Stimulated activated CD8-positive, alpha-beta memory T cell treated with anti-CD3 and anti-CD28 coated beads, Interleukin-4, amount 100 ng/mL, for 4 hours (primary cell): ENCODE results near the gene CTSD.

Source experiments
- DNase-seq, 2 donors: peaks; one replicate each; pipeline ENCODE4 v3.0.0-alpha.2; 2020; ENCODE audit warnings: low read depth in 2 of 2, low spot score in 1 of 2

CTSD gene

DNA sequence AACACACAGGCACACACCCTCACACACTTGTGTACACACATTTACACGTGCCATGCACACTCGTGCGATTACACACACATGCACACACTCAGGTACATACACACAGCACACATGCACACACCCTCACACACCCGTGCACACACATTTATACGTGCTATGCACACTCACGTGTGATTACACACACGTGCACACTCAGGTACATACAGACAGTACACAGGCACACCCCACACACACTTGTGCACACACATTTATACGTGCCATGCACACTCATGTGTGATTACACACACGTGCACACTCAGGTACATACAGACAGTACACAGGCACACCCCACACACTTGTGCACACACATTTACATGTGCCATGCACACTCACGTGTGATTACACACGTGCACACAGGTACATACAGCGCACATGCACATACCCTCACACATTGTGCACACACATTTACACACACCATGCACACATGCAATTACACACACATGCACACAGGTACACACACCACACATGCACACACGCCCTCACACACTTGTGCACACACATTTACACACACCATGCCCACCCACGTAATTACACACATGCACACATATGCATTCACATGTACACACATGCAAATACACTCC is 17.9 kb downstream of the CTSD start:
- no peak for DNase-seq

DNA sequence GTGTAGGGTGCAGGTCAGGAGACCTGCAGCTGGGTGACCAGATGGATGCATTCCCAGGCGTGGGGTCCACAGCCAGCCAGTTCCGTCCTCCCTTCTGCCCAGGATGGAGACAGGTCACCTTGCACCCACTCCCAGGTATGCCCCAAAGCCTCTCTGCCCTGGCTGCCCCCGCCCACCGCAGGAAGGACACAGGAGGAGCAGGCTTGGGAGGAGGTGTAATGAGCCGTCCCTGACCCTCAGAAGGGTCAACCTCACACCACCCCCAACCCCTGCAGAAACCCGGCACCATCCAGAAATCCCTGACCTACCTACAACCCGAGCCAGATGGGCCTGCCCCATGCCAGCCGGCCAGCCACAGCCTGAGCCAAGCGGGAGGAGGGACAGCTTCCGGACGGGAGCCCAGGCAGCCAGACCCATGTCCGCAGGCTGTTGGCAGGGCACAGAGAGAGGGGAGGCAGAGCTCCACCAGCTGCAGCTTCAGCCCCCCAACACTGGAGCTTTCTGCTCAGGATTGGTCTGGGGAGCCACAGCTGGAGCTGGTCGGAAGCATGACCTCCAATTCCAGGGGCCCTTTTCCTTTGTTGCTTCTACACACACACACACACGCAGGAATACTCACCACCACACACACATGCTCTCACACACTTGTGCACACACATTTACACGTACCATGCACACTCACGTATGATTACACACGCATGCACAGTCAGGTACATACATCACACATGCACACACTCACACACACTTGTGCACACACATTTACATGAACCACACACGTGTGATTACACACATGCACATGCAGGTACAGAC is 18.6 kb downstream of the CTSD start:
- DNase-seq: no peak

DNA sequence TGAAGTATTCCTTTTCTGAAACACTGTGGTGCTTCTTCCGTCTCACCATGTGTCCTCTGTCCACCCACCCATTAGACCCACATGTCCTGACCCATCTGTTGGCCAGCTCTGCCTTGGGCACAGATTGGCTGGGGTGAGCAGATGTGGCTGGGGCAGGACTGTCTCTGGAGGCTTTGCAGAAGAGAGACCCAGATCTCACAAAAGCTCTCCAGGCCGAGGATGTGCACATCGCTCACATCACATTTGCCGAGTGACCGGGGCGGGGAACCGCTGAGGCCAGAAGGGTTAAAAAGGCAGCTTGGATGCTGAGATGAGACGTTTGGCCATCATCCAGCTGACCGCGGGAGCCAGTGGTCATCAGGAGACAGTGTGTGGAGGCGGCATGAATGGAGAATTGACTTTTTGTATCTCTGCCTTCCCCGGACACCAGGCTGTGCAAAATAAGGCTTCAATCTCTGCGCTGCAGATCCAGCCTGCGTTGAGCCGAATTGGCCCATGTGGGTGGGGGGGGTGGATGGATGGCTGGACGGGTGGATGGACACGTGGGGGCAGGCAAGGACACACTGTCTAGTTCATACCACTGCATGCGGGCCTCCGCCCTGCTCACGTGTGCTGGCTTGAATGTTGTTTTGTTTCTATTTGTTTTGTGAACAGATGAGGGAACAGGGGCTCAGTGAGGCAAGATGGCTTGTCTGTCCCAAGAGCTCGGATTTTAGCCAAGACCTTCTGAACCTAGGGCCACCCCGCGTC is 19.4 kb downstream of the CTSD start:
- no peak for DNase-seq

DNA sequence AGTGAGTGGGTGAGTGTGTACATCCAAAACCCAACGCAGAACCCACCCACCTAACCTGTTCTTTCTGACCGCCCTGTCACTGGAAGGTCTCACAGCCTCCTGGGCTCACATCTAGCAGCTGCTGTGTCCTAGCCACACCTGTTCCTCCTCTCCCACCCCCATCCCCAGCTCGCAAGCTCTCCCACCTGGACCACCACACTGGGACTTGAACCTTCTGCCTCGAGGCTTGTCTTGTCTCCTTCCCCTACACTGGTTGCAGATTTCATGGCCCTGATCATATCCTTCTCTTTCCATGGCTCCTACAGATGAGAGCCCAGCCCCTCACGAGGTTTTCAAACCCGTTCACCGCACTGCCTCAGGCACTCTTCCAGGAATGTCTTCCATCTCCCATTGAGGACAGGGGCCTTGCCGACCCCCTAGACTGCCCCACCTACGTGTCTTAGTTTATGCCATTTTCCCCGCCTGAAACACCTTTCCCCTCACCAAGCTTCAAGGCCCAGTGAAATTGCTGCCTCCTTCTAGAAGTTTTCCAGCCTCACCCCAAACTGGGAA is 20.1 kb downstream of the CTSD start:
- no peak for DNase-seq

DNA sequence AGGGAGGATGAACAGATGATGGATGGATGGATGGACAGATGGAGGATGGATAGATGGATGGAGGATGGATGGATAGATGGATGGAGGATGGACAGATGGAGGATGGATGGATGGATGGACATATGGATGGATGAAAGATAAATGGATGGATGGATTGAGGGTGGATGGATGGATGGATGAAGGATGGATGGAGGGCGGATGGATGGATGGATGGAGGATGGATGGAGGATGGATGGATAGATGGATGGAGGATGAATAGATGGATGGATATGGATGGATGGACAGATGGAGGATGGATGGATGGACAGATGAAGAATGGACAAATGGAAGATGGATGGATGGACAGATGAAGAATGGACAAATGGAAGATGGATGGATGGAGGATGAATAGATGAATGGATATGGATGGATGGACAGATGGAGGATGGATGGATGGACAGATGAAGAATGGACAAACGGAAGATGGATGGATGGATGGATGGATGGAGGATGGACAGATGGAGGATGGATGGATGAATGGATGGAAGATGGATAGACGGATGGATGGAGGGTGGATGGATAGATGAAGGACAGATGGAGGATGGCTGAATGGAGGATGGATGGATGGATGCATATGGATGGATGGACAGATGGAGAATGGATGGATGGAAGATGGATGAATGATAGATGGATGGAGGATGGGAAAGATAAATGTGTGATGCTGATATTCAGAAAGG is 20.7 kb downstream of the CTSD start:
- DNase-seq: no peak

DNA sequence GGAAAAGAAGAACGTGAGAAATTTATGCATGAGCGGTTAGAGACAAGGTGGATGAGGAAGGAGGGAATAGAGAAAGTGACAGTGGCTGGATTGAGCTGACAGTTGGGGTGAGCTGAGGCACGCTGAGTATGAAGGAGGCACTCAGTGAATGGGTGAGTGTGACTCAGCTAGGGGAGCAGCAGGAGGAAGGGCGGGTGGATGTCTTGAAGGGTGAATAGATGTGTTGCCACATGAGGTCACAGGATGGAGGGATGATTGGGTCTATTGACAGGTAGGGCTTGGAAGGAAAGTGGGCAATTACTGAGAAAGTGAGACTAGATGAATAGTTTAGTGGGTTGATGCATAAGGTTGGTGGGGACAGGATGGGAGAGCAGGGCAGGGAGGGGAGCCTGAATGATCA is 21.4 kb downstream of the CTSD start:
- no peak for DNase-seq

DNA sequence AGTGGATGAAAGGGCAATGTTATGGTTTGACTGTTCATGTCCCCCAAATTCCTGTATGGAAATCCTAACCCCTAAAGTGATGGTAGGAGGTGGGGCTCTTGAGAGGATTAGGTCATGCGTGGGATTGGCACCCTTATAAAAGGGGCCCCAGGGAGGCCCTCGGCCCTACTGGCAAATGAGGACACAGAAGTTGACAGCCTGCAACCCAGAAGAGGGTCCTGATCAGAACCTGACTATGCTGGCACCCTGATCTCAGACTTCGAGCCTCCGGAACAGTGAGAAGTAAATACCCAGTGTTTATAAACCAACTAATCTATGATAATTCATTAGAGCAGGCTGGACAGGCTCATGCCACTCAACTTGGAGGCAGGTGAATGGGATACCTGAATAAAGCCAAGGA is 22.0 kb downstream of the CTSD start:
- DNase-seq: no peak

DNA sequence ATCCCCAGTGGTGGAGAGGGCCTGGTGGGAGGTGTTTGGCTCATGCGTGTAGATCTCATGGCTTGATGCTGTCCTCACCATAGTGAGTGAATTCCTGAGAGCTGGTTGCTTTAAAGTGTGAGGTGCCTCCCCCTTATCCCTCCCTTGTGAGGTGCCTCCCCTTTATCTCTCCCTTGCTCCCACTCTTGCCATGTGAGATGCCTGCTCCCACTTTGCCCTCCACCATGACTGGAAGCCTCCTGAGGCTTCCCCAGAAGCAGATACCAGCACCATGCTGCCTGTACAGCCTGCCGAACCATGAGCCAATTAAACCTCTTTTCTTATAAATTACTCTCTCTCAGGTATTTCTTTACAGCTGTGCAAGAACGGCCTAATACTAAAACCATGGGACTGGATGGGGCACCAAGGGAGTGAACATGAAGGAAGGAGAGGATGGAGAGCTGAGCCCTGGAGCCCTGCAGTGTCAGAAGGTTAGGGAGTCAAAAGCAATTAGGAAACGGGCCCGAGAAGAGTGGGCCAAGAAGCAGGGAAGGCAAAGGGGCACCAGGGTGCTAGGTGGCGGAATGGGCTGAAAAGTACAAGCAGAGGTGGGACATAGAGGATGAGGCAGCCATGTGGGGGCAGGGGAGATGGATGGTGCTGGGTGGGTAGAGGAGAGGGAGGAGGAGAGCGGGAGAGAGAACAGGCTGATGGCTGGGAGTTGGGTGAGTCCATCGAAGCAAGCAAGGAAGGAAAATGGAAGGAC is 22.8 kb downstream of the CTSD start:
- no peak for DNase-seq

DNA sequence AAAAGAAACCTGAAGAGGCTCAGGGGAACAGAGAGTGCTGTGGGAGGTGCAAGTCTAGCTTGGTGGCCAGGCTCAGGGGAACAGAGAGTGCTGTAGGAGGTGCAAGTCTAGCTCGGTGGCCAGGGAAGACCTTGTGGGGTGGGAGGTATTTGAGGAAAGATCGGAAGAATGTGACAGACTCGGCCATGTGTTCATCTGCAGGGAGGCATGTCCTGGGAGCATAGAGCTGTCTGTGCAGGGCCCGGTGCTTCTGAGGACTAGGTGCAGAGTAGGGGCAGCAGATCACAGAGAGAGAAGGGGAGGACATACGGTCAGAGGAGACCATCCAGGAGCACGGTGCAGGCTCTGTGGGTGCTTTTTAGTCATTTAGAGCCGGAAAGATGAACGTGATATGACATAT is 24.2 kb downstream of the CTSD start:
- DNase-seq: no peak

DNA sequence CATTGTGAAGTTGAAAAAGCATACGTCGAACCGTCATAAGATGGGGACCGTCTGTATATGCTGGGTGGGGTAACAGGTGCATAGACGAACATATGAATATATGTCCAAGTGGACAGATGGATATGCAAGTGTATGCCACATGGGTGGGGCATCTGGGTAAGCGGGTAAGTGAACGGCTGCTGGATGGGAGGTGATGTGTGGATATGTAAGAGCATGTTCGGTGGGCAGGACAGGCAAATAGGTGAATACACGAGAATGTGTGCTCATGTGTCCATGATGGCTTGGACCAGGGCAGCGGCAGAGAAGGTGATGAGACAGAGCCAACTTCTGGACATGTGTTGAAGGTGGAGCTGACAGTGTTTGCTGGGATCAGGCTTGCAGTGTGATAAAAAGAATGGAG is 25.3 kb downstream of the CTSD start:
- DNase-seq: no peak

DNA sequence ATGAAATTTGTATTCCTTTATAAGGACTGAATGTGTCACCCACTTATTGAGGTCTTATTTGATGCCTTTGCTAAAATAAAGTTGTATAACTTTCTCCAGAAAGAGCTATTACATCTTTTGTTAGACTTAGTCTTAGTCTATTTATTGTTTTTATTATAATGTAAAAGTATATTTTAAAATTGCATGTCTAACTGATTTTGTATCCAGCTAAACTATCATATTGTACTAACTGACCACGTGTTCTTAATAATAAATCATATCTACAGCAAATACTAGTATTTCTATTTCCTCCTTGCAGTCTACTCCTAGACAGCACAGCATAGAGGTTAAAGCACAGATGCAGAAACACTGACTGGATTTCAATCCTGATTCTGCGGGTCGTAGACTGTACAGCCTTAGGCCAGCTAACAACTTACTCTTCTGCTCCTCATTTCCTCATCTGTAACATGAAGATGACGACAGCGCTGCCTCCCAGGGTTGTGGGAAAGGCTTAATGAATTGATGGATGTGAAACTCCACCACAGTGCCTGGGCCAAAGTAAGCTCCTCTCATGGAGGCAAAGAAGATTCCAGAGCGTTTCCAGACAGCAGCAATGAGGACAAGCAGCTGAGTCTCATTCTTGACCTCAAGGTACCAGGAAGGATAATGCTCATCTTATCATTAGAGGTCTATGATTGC is 26.5 kb downstream of the CTSD start:
- DNase-seq: no peak

DNA sequence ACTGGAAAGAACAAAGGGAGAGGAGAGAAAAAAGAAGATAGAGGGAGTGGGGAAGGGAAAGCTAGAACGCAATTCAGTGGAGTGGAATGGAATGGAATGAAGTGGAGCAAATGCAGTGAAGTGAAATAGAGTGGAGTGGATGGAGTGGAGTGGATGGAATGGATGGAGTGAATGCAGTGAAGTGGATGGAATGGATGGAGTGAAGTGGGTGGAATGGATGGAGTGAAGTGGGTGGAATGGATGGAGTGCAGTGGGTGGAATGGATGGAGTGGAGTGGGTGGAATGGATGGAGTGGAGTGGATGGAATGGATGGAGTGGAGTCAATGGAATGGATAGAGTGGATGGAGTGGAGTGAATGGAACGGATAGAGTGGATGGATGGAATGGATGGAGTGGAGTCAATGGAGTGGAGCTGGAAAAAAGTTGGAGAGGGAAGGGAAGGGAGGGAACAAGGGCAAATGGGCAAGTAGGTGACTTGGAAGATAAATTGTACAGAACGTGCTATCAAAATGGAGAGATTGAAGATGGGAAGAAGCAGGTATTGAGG is 27.2 kb downstream of the CTSD start:
- no peak for DNase-seq

DNA sequence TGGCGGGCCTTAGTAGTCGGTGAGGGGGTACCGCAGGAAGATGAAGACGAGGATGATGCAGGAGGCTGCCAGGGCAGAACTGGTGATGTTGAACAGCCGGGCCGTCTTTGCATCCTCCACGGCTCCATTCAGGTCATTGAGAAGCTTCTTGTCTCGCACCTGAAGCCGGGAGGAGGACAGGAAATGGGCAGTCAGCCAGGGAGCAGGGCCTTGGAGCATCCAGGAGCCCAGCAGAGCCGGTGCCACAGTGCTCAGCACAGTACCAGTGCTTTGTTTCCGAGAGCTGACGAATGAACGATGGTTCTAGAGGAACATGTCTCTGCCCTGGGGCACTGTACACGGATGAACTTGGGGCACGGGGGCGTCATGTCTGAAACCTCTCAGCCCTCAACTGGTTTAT is 28.5 kb downstream of the CTSD start:
- DNase-seq: no peak

DNA sequence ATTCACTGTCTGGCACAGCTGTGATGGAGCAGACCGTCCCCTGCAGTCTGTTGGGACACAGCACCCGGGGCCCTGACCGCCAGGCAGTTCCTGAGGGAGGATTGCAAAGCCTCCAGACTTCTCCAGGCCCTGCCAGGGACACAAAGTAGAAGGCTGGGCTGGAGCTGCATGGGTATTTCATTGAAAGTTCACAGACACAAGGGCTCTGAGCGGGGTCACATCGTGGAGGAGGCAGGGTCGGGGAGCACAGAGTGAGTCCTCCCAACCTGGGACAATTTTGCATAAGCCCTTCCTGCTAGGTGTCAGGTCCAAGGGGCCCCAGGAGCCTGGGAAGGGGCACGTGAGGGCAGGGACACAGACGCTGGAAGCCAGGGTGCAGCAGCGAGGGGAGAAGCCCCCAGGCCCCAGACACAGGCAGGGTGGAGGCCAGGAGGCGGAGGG is 29.1 kb downstream of the CTSD start:
- DNase-seq: no peak

DNA sequence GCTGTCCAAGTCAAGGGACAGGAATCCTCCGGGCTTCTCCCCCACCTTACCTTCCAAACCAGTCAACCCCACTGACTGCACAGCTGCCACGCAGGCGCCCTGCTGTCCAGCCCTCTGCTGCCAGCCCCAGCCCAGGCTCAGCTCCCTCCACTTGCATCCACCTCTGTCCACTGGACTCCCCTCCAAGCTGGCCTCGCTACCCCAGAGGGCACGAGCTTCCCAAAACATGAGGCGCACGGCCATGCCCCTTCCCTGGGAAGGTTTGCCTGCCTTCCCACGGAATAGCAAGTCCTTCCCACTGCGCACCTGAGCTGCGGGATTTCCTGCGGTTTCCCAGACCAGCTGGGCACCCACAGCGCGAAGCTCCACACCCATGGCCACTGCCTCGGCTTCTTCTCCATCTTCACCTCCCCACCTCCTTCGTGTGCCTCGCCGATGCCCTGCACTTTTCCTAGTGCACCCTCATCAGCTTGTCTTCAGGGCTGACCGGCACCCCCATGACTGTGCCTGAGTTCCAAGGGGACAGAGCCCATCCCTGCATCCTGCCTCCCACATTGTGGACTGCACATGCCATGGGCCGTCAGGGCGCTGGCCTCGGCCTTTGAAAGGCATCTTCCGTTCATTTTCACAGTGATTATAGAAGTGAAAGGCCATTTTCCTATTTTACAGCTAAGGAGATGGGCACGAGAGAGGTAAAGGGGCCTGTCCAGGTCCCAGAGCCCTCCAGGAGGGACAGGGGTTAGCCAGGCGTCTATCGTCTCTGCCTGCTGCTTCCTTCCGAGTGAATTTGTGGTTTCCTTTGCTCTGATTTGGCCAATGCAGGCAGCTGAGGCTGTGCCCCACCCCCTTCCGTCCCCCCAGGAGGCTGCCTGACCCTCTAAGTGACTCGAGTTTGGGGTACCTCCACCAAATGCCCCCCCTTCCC is 29.7 kb downstream of the CTSD start:
- no peak for DNase-seq

DNA sequence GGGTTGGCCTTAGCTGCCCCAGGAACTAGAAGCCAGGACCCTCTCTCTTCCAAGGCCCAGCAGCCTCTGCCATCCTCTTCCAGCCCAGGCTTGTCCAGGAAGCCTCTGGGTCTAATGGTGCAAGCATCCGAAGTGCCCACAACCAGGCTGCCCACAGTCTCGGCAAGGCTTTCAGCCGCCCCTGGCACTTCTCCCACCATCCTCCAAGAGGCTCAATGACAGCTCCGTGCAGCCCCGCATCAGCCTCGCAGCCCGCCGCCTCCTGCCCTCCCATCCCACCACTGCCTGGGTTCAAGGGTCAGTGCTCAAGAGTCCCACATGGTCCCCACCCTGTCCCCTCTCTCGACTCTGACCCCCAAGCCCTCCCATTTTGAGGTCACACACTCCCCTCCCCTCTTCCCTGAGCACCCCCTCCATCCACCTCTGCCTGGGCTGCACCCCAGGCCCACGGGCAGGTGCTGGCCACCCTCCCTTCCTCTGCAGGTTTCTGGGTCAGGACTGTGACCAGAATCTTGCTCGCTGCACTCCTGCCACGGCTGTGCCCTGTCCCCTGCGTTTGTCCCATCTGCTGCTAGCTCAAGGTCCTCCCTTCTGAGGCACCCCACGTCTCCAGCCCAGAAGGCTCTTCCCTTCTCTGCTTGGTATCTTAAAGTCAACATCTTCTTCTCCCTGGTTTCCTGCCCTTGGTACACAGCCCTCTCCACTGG is 30.6 kb downstream of the CTSD start:
- DNase-seq: no peak

DNA sequence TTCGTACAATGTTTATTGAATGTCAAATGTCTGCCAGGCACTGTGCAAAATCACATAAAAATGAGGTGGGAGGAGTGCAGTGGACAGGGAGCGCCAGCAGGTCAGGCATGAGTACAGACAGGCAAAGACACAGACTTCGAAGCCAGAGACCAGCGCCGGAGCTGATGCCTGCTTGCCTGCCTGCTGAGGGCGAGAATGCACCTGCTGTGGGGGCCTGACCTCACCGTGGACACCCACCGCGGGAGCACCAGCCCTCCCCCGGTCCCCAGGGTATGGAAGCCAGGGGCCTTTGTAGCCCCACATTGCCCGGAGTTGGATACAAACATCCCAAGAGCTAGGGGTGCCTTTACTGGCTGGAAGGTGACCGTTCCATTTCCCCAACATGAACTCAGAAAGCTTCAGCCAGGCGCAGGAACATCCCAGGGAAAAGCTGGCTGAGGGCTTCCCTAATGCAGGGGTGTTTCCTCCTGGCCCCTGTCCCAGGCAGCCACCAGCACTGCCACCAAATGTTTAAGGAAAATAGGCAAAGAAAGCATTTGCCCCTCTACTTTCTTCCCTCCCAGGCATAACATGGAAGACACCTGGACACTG is 31.2 kb downstream of the CTSD start:
- no peak for DNase-seq
